ENCODE data around the gene E2F8.

- no peak for TF ChIP-seq EP300 (IDR thresholded peaks at IDR 0.05)
- no peak for TF ChIP-seq CTCF (IDR thresholded peaks at IDR 0.05)
- TF ChIP-seq POLR2A (IDR thresholded peaks at IDR 0.05) = no peak
- no peak for TF ChIP-seq POLR2AphosphoS5 (IDR thresholded peaks at IDR 0.05)
Measured at GRCh38 chr11:19228968-19229367, 11.8 kb downstream of the E2F8 start.
